Loucy (cell line): Measurements from ENCODE around the gene ANP32B.

Experiments used
- H2AFZ ChIP-seq: fragments of 200-600 bp; sonication (generic); 2 replicates; pipeline ENCODE4 v1.6.0; 2016; ENCODE audit warnings: antibody characterized with exemption, mild to moderate bottlenecking, low read length, moderate library complexity
- H3F3A ChIP-seq: fragments of 200-600 bp; 2 replicates; pipeline ENCODE4 v1.6.0; 2016; ENCODE audit warnings: antibody characterized with exemption, low read depth, mild to moderate bottlenecking
- H3K27me3 ChIP-seq: fragments of 200-600 bp; sonication (generic); 2 replicates; pipeline ENCODE4 v1.6.1; 2014; ENCODE audit warnings: low read length, mild to moderate bottlenecking; ENCODE audit not compliant: insufficient read depth, poor library complexity, severe bottlenecking
- H3K36me3 ChIP-seq: fragments of 200-600 bp; sonication (generic); 2 replicates; pipeline ENCODE4 v1.6.1; 2016; ENCODE audit warnings: low read length; ENCODE audit not compliant: insufficient read depth
- H3K4me1 ChIP-seq: fragments of 200-600 bp; sonication (generic); 2 replicates; pipeline ENCODE4 v1.5.1; 2014; ENCODE audit warnings: low read length, mild to moderate bottlenecking; ENCODE audit not compliant: insufficient read depth, poor library complexity, severe bottlenecking
- H3K4me2 ChIP-seq: fragments of 200-600 bp; sonication (generic); 2 replicates; pipeline ENCODE4 v1.6.0; 2014; ENCODE audit warnings: antibody characterized with exemption, low read length, low read depth, mild to moderate bottlenecking; ENCODE audit not compliant: poor library complexity, severe bottlenecking
- H3K4me3 ChIP-seq: fragments of 200-600 bp; sonication (generic); 2 replicates; pipeline ENCODE4 v1.5.1; 2014; ENCODE audit warnings: low read length, mild to moderate bottlenecking, mixed read lengths; ENCODE audit not compliant: poor library complexity, severe bottlenecking
- H3K79me2 ChIP-seq: fragments of 200-600 bp; sonication (generic); 2 replicates; pipeline ENCODE4 v1.6.1; 2014; ENCODE audit warnings: low read length; ENCODE audit not compliant: insufficient read depth
- H3K9ac ChIP-seq: fragments of 200-600 bp; sonication (generic); 2 replicates; pipeline ENCODE4 v1.6.0; 2014; ENCODE audit warnings: mild to moderate bottlenecking, low read depth, low read length, moderate library complexity; ENCODE audit not compliant: poor library complexity, severe bottlenecking
- H3K9me2 ChIP-seq: fragments of 200-600 bp; sonication (generic); replicated peaks from 2 replicates; pipeline ENCODE4 v1.6.1; 2016; ENCODE audit warnings: low read depth, low read length, mixed read lengths
- H3K9me3 ChIP-seq: fragments of 200-600 bp; sonication (generic); 2 replicates; pipeline ENCODE4 v1.6.1; 2014; ENCODE audit warnings: mild to moderate bottlenecking, antibody characterized with exemption, low read length, low read depth; ENCODE audit not compliant: insufficient read depth
- H4K20me1 ChIP-seq: fragments of 200-600 bp; sonication (generic); 2 replicates; pipeline ENCODE4 v1.6.0; 2014; ENCODE audit warnings: antibody characterized with exemption, low read length, mild to moderate bottlenecking; ENCODE audit not compliant: insufficient read depth, poor library complexity, severe bottlenecking
- EZH2phosphoT487 ChIP-seq: fragments of 200-600 bp; IDR thresholded peaks from 2 replicates; pipeline ENCODE4 v1.6.1; 2018; ENCODE audit warnings: antibody characterized with exemption, mild to moderate bottlenecking, moderate library complexity, borderline replicate concordance
- TF ChIP-seq, protein P1 (sequence below): fragments of 200-600 bp; sonication (generic); conservative IDR thresholded peaks from 2 replicates; pipeline ENCODE4 v1.5.1; 2014; ENCODE audit warnings: mild to moderate bottlenecking, antibody characterized with exemption, low read length

ANP32B gene

GRCh38 chr9:97940741-97941140 is 42.4 kb upstream of the ANP32B start:
- peak overlapping the region; percentile 96 for H3K4me2 ChIP-seq
- H3K4me3 ChIP-seq, result no peak overlapping the region
- H3K36me3 ChIP-seq, result no peaks in the 10 kb centered on the region
- H3K4me1 ChIP-seq, result peaks cover 78% of the 10 kb centered on the region
- H3K27me3 ChIP-seq, result no peaks in the 10 kb centered on the region
- TF ChIP-seq, protein P1, sequence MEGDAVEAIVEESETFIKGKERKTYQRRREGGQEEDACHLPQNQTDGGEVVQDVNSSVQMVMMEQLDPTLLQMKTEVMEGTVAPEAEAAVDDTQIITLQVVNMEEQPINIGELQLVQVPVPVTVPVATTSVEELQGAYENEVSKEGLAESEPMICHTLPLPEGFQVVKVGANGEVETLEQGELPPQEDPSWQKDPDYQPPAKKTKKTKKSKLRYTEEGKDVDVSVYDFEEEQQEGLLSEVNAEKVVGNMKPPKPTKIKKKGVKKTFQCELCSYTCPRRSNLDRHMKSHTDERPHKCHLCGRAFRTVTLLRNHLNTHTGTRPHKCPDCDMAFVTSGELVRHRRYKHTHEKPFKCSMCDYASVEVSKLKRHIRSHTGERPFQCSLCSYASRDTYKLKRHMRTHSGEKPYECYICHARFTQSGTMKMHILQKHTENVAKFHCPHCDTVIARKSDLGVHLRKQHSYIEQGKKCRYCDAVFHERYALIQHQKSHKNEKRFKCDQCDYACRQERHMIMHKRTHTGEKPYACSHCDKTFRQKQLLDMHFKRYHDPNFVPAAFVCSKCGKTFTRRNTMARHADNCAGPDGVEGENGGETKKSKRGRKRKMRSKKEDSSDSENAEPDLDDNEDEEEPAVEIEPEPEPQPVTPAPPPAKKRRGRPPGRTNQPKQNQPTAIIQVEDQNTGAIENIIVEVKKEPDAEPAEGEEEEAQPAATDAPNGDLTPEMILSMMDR, result no peak
- TF ChIP-seq EZH2phosphoT487, result no peak
- H4K20me1 ChIP-seq, result no peaks in the 10 kb centered on the region
- H3K9ac ChIP-seq, result peak overlapping the region; percentile 76
- peak overlapping the region; percentile 69; the same call in 1 of the 2 replicates for H2AFZ ChIP-seq
- H3K9me2 ChIP-seq, result no peaks in the 10 kb centered on the region
- no peaks in the 10 kb centered on the region for H3K9me3 ChIP-seq
- peaks cover 10% of the 10 kb centered on the region for H3F3A ChIP-seq
- H3K79me2 ChIP-seq, result peaks cover 22% of the 10 kb centered on the region

GRCh38 chr9:97941323-97941722 is 41.8 kb upstream of the ANP32B start:
- Histone ChIP-seq H4K20me1 (no peaks in the 10 kb centered on the region), H3K79me2 (peaks cover 16% of the 10 kb centered on the region), H3K9ac (peak overlapping the region; percentile 76), H3K9me2 (no peaks in the 10 kb centered on the region), H2AFZ (peak overlapping the region; percentile 50; the same call in 1 of the 2 replicates), H3K27me3 (no peaks in the 10 kb centered on the region), H3K4me3 (no peak overlapping the region), H3K9me3 (no peaks in the 10 kb centered on the region), H3K36me3 (no peaks in the 10 kb centered on the region), H3K4me2 (no peak overlapping the region), H3K4me1 (peaks cover 72% of the 10 kb centered on the region), H3F3A (peaks cover 10% of the 10 kb centered on the region)
- TF ChIP-seq EZH2phosphoT487, result no peak
- TF ChIP-seq, protein P1, result no peak

DNA sequence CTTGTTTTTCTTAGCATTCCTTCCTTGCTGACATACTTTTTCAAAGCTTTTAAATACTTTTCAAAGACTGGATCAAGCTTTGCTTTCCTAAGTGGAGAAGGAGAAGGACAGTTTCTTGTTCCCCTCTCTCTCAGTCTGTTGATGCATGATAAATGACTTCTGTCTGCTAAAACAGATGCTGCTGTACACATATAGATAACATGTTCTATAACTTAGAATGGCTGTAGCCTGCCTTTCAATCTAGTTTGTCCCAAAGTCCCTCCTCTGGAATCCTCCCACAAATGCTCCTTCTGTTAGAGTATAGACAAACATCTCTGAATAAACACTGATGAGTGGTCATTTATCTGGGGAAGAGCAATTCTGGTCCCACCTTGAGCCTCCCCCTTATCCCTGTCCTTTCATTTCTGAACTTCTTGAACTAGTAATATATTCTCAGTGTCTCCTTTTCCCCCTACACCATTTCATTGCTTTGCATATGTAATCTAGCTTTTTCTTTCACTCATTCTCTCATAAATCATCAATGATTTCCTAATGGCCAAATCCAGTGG is 39.8 kb upstream of the ANP32B start:
- TF ChIP-seq, protein P1, result no peak
- no peak for TF ChIP-seq EZH2phosphoT487
- Histone ChIP-seq H3F3A (peaks cover 9% of the 10 kb centered on the region), H3K27me3 (no peaks in the 10 kb centered on the region), H3K9ac (peak overlapping the region; percentile 49), H4K20me1 (no peaks in the 10 kb centered on the region), H3K79me2 (no peaks in the 10 kb centered on the region), H3K36me3 (no peaks in the 10 kb centered on the region), H3K4me3 (no peak overlapping the region), H2AFZ (peak overlapping the region; percentile 31; the same call in 1 of the 2 replicates), H3K9me3 (no peaks in the 10 kb centered on the region), H3K4me2 (peak overlapping the region; percentile 21), H3K4me1 (peaks cover 56% of the 10 kb centered on the region), H3K9me2 (no peaks in the 10 kb centered on the region)
